GM21526 (cell line): Measurements from ENCODE around the gene PCNX1.
"Not testable (repeated sequence)": the region's sequence is repeated elsewhere in the genome, so short reads cannot be mapped to it uniquely, and the experiment has no call there.

Experiments
- ATAC-seq: cut with Tn5 transposase; IDR thresholded peaks from one replicate; pipeline ENCODE4 v1.9.1; 2021; ENCODE audit warnings: moderate library complexity; ENCODE audit not compliant: unreplicated experiment, low FRiP score

PCNX1 gene

DNA sequence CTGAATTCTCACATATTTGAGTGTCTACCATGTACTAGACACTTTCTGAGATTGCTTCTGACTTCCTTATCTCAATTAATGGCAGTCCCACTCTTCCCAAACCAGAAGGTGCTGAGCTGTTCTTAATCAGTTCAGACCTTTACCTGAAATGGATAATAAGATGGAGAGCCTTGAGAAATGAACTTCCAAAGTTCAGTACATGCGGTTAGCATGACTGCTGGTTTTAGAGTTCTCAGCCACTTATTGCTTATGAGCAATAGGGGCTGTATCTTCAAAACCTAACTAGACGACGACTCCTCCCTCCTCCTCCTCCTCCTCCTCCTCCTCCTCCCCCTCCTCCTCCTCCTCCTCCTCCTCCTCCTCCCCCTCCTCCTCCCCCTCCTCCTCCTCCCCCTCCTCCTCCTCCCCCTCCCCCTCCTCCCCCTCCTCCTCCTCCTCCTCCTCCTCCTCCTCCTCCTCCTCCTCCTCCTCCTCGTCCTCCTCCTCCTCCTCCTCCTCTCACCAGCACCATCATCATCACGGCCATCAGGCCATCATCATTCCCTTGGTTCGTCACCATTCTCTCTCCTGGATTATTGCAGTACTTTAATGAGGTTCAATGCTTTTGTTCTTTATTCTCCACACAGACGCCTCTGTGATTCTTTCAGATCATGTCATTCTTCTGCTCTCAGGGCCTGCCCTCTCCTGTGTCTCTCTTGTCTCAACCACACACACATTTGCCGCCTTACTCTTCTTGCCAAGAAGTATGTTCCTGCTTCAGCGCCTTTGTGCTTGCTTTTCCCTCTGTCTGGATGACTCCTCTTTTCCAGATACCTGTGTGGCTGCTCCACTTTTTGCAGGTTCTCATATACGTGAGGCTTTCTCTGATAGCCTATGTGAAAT is 2.7 kb downstream of the PCNX1 start:
- no peak for ATAC-seq

DNA sequence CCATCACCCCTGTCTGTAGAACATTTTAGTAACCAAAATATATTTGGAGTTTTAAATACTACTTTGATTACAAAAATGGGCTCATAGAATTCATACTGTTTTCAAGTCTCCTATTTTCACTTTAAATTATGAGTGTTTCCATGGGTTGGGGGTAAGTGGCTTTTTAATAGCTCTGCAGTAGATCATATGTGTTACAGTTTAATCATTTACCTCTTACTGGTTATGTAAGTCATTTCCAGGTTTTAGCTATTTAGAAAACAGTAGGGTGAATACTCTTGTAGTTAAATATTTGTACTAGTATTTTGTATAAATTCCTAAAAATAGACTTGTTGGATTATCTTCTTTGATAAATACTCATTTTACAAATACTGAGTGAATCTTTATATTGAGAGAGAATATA is 8.2 kb downstream of the PCNX1 start:
- ATAC-seq = no peak

DNA sequence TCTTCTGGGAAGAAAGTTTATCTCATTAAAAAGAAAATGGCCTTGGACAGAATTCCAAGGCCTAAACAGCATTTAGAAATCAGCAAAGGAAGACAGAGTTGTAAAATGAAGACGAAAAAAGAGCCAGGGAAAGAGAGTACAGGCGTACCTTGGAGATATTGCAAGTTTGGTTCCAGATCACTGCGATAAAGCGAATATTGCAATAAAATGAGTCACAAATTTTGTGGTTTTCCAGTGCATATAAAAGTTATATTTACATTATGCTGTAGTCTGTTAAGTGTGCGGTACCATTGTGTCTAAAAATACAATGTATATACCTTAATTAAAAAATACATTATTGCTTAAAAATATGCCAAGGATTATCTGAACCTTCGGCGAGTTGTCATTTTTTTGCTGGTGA is 9.0 kb downstream of the PCNX1 start:
- no peak for ATAC-seq

DNA sequence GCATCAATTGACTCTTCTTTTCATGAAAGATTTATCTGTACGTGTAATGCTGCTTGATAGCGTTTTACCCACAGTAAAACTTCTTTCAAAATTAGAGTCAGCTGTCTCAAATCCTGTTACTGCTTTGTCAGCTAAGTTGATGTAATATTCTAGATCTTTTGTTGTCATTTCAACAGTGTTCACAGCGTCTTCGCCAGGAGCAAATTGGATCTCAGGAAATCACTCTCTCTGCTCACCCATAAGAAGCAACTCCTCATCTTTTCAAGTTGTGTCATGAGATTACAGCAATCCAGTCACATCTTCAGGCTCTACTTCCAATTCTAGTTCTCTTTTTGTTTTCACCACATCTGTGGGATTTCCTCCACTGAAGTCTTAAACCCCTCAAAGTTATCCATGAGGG is 9.5 kb downstream of the PCNX1 start:
- ATAC-seq = no peak

DNA sequence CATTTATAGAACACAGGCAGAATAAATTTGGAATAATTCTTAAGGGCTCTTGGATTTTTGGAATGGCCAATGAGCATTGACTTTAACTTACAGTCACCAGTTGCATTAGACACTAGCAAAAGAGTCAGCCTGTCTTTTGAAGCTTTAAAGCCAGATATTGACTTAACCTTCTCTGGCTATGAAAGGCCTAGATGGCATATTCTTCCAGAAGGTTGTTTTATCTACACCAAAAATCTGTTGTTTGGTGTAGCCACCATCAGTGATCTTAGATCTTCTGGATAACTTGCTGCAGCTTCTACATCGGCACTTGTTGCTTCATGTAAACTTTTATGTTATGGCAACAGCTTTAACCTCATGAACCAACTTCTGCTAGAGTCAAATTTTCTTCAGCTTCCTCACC is 10.4 kb downstream of the PCNX1 start:
- ATAC-seq = no peak

DNA sequence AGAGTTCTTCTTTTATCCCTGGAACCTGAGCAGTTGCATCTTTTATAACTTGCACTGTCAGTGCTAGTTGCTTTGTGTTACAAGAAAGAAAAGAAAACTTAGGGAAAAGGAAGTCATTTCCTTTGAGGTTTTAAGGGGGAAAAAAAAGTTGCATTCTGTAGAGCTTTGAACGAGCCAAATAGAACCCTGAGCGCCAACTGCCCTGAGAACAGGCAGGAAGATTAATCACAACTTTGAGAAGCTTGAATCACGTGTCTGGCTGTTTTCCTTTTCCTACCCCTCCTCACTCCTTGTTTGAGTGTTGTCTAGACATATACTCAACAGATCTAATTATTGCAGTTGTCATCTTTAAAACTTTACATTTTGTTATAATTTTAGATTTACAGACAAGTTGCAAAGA is 12.5 kb downstream of the PCNX1 start:
- no peak for ATAC-seq

DNA sequence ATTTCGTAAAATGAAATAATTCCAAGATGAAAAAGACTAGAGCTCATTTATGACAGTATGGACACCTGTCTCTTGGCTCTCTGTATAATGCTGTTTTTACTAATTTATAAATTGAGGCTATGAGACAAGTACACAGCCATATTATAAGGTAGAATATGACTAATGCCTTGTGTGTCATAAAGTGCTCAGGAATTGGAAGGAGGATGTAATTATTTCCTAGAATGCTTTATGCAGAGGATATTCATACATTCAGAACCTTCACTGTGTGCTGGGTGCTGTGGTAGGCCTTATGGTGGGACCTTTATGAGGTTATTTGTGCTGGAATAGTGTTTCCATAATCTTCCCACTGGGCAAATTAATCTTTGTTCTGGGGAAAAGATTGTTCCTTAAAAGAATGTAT is 13.3 kb downstream of the PCNX1 start:
- no peak for ATAC-seq

DNA sequence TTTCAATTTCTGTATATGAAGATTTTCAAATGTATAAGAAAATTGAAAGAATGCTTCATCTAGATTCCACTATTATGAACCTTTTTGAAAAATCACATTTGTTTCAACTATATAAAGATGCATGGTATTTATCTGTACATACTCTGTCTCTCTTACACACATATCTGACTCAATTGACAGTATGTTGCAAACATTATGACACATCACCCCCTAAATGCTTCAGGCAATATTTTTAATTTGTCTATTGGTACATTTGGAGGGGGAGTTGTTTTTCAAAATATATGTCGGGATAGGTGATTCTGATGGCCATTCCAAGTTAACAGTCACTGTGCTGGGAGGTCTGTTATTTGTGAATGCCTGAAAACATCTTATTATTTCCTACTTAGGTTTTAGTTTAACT is 14.4 kb downstream of the PCNX1 start:
- ATAC-seq = no peak

DNA sequence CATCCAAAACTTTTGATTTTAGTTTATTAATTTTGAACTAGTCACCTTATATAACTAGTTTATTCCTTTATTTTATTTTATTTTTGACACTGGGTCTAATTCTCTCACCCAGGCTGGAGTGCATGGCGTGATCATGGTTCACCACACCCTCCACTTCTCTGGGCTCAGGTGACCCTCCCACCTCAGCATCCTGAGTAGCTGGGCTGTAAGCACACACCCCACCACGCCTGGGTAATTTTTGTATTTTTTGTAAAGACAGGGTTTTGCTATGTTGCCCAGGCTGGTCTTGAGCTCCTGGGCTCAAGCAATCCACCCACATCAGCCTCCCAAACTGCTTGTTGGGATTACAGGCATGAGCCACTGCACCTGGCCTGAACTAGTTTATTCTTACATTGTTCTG is 17.3 kb downstream of the PCNX1 start:
- ATAC-seq = no peak

DNA sequence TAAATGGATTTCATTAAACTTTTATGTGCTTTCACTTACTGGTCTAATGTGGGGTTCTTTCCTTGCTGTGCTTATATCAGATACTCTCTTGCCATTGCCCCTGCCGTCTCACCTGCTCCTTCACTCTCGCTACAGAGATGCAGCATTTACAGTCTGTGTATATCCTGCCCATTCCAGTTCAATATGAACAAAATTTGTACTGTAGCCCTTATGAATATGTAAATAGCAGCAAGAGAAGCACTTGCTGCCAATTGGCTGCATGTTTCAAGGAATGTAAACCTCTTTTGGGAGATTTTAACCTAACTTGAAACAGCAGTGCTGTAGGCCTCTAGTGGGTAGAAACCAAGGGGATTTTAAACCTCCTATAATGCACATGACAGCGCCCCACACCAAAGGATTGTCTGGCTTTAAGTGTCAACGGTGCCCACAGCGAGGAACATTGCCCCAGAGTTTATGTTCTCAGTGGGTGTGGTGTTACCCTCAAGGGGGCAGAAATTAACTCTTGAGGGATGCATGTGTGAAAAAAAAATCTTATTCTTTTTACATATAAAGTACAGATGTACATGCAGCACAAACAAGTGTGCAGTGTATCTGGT is 19.1 kb downstream of the PCNX1 start:
- ATAC-seq = no peak

DNA sequence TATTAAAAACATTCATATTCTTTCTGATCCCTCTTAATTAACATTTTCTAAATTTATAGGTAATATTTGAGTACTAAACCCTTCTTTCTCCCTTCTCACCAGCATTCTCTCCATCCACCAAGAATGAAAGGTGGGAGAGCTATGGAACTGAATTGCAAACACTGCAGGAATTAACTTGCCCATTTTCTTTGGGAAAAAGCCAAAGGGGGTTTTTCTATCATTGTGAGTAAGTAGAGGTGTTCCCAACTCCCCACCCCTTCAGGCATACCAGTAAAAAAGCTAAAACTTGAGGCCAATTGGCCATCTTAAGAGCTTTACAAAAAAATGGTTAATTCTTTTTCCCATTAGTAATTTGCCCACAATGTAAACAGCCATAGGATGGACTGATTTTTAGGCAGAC is 23.7 kb downstream of the PCNX1 start:
- ATAC-seq = no peak

DNA sequence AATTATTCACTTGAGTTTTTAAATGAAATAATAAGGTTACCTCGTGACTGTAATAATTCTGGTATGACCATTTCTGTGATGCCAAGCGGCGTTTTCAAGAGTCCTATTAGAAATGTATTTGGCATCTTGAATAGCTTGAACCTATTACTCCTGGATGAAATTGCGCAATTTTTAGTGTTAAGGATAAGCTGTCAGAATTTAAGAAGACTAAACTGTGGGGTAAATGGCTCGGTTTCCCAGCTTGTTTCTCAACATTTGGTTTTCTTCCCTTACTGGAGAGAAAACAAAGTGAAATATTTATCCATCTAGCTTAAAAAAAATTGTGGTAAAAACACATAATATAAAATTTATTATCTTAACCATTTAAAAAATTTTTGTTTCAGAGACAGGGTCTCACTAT is 26.8 kb downstream of the PCNX1 start:
- ATAC-seq = no peak

DNA sequence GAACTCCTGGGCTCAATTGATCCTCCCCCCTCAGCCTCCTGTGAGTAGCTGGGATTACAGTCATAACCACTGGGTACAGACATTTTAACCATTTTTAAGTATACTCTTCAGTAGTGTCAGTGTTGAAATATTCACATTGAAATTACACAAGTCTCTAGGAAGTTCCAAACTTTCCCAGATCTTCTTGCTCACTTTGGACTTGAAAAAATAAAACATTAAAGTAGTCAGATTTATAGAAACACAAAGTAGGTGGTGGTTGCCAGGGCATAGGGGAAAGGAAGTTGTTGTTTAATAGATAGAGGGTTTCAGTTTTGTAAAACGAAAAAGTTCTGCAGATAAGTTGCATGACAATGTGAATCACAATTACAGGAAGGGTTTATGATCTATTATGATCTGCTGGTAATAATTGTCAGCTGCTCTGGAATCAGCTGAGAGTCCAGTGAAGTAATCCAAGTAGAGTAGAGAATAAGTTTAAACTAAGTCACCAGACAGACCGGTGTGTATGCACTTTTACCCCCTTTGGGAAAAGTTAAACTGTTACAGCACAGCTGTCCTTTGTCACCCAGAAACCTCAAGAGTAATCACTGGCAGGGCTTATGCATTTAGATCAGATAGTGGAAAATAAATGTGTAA is 27.4 kb downstream of the PCNX1 start:
- no peak for ATAC-seq

DNA sequence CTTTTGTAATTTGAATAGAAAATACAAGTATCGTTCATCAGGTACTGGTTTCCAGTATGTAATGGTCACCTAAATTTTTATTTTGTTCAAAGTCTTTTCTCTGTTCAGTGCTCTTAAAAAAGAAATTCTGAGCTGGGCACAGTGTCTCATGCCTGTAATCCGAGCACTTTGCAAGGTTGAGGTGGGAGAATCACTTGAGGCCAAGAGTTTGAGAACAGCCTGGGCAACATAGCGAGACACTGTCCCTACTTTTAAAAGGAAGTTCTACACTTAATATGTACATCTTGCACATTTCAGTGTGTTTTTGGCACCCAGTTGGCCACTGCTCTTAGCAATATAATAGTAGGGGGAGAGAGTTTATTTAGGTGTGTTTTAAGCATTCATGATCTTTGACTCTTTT is 27.9 kb downstream of the PCNX1 start:
- ATAC-seq = no peak

DNA sequence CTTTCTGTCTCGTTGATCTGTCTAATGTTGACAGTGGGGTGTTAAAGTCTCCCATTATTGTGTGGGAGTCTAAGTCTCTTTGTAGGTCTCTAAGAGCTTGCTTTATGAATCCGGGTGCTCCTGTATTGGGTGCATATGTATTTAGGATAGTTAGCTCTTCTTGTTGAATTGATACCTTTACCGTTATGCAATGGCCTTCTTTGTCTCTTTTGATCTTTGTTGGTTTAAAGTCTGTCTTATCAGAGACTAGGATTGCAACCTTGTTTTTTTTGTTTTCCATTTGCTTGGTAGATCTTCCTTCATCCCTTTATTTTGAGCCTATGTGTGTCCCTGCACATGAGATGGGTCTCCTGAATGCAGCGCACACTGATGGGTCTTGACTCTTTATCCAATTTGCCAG is 32.4 kb downstream of the PCNX1 start:
- not testable (repeated sequence) for ATAC-seq

DNA sequence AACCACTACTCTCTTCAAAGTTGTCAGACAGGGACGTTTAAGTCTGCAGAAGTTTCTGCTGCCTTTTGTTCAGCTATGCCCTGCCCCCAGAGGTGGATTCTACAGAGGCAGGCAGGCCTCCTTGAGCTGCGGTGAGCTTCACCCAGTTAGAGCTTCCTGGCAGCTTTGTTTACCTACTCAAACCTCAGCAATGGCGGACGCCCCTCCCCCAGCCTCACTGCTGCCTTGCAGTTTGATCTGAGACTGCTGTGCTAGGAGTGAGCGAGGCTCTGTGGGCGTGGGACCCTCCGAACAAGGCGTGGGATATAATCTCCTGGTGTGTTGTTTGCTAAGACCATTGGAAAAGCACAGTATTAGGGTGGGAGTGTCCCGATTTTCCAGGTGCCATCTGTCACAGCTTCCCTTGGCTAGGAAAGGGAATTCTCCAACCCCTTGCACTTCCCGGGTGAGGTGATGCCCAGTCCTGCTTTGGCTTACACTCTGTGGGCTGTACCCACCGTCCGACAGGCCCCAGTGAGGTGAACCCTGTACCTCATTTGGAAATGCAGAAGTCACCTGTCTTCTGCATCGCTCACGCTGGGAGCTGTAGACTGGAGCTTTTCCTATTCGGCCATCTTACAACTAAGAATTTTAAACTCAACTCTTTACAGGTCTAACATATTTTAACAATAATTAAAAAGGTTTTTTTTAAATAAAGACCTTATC is 34.5 kb downstream of the PCNX1 start:
- not testable (repeated sequence) for ATAC-seq

DNA sequence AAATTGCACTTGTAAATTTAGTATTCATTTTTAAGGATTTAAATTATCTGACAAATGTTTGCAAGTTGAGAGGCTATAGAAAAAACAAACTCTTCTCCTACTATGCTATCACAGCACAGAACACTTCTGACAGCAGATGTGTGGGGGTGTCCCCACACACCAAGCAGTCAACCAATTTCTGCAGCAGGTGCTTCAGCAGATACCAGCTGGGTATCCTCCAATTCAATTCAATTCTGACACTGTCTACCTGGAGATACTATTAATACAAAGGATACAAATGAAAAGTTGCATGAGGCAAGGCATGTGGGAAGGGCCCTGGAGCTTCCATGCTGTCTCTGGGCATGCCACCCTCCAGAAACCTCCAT is 35.1 kb downstream of the PCNX1 start:
- no peak for ATAC-seq

DNA sequence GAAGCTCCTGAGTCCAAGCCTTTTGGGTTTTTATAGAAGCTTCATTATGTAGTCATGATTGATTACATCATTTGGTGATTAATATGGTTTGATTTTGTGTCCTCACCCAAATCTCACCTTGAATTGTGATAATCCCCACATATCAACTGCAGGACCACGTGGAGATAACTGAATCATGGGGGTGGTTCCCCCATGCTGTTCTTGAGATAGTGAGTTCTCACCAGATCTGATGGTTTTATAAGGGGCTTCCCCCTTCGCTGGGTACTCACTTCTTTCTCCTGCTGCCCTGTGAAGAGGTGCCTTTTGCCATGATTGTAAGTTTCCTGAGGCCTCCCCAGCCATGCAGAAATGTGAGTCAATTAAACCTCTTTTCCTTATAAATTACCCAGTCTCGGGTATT is 35.5 kb downstream of the PCNX1 start:
- not testable (repeated sequence) for ATAC-seq

DNA sequence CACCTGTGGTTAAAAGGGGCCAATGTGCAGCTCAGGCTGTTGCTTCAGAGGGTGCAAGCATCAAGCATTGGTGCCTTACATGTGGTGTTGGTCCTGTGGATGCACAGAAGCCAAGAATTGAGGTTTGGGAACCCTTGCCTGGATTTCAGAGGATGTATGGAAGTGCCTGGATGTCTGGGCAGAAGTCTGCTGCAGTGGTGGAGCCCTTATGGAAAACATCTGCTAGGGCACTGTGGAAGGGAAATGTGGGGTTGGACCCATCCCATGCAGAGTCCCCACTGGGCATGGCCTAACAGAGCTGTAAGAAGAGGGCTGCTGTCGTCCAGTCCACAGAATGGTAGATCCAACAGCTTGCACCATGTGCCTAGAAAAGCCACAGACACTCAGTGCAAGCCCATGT is 36.6 kb downstream of the PCNX1 start:
- no peak for ATAC-seq

DNA sequence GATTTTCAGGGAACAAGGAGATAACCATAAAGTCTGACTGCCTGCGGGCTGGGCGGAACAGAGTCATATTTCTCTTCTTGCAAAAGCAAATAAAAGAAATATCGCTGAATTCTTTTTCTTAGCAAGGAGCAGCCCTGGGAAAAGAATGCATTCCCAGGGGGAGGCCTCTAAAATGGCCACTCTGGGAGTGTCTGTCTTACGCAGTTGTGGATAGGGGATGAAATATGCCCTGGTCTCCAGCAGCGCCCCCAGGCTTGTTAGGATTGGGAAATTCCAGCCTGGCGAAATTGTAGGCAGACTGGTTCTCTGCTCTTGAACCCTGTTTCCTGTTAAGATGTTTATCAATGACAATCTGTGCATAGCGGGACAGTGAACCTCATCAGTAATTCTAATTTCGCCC is 40.5 kb downstream of the PCNX1 start:
- ATAC-seq = no peak

DNA sequence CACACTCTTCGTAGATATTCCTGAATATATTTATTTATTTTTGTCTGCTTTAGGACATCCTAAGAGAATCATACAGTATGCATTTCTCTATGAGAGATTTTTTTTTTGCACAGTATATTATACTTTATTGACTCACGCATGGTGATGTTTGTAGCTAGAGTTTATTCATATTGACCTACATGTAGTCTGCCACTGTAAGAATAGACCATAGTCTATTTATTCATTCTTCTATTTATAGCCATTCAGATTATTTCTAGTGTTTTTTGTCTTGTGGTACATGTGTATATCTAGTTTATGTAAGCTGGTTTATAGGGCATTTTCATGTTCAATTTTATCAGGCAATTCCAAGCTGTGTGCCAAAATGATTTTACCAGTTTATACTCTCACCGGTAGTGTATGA is 45.2 kb downstream of the PCNX1 start:
- ATAC-seq = no peak
